HL-60/S4 treated with phorbol 12-myristate 13-acetate at 8.2 ng/mL for 4 days and 3 days (cell line): ENCODE data around the gene JADE2.
"Not testable (repeated sequence)": the region's sequence is repeated elsewhere in the genome, so short reads cannot be mapped to it uniquely, and the experiment has no call there.

Experiments
- in situ Hi-C: fragments of 300-500 bp; cut with MboI; formaldehyde crosslinking; loops from 2 replicates; pipeline ENCODE4 v1.15.0; 2022; ENCODE audit warnings: low sequenced_read_pairs

Gene JADE2

DNA sequence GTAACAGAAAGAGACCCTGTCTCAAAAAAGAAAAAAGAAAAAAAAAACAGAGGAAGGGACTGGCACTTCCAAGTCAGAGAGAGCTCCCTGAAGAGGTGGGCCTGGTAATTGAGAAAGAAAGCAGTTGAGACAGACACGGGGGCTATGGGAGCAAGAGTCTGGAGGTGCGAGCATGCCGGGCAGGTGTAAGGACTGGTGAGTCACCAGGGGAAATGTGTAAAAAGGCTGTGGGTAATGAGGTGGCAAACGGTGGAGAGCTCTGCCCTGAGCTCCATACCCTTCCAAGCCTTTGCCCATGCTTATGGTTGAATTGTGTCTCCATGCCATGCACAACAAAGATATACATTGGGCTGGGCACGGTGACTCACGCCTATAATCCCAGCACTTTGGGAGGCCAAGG, 18.0 kb upstream of the JADE2 start:
- in situ Hi-C loops, result no loop called here

- in situ Hi-C loops, result no loop called here
These were observed 16.8 kb upstream of the JADE2 start for GRCh38 chr5:134508521-134509195.

DNA sequence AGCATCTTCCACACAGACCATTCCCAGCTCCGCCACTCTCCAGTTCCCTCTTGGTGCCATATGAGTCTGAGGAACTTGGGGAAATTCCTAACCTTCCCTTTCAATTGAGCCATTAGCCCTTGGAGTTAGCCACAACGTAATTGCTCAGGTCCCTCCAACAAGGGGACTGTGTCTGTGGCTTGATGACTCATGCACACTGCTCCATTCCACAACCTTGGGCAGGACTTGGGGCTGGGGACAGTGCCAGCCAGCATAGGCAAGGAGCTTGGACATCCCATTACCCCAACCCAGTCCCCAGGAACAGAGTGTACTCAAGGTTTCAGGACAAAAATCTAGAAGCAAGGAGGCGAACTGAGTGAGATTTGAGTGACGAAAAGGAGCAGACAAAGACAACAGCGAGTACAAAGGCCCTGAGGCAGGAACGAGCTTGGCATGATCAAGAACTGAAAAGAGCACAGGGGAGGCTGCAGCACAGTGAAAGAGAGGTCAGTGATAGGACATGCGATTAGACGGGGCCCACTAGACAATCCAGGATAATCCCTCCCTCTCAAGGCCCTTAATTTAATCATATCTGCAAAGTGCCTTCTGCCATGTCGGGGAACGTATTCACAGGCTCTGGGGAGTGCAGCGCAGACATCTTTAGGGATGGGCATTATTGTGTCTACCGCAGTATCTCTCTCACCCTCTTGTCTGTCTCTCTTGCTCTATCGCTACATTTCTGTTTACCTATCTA, 16.0 kb upstream of the JADE2 start:
- in situ Hi-C loops, result no loop called here

- in situ Hi-C loops, result no loop called here
These were observed 14.3 kb upstream of the JADE2 start for GRCh38 chr5:134510970-134511795.

GRCh38 chr5:134511796-134512660, 13.4 kb upstream of the JADE2 start:
- in situ Hi-C loops, result no loop called here

DNA sequence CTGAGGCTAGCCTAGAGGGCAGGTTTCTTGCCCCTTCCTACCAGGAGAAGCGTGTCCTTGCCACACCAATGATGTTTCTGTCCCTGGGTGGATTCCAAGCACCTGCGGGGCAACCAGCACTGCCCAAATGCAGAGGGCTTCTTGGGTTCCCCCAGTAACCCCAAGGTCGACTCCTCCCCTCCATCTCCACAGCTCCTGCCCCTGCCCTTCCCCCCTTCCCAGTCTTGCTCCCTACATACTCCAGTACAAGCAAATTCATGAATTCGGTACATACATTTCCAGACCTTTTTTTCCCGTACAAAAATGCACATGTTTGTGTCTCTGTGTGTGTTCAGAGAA, 12.8 kb upstream of the JADE2 start:
- in situ Hi-C loops, result no loop called here

GRCh38 chr5:134515801-134516200, 9.7 kb upstream of the JADE2 start:
- in situ Hi-C loops, result no loop called here

GRCh38 chr5:134516984-134517383, 8.5 kb upstream of the JADE2 start:
- in situ Hi-C loops, result not testable (repeated sequence)

DNA sequence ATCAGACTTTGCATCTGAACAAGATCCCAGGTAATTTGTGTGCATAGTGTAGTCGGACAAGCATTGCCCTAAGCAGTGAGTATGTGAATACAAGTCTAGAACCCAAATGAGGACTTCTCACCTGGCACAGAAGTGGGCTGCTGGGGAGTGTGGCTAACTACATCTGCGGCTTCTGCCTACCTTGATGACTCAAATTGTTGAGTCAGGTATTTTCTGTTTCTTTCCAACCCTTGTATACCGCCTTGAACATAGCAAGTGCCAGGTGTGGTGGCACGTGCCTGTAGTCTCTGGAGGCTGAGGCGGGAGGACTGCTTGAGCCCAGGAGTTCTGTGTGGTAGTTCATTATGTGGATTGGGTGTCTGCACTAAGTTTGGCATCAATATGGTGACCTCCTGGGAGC, 7.9 kb upstream of the JADE2 start:
- in situ Hi-C loops, result no loop called here

- in situ Hi-C loops, result no loop called here
These were observed 5.5 kb upstream of the JADE2 start for GRCh38 chr5:134519989-134520388.

DNA sequence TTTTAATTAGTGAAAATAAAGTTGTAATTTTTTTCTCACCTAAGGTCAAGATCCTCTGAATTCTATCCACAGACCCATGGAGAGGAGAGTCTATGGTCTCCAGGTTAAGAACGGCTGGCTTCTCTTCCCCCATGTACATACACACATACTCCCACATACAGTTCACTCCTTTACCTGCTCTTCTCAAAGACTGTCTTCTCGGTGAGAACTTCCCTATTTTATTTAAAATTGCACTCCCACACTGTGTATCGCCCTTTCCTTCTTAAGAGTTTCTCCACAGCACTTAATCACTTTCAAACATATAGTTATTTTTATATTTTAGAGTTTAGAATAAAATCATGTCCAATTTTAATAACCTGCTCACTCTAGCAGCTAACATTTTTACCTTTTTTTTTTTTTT, 3.6 kb upstream of the JADE2 start:
- in situ Hi-C loops, result no loop called here

GRCh38 chr5:134523543-134524271, 1.8 kb upstream of the JADE2 start:
- in situ Hi-C loops, result no loop called here

- in situ Hi-C loops, result no loop called here
These were observed 1.1 kb upstream of the JADE2 start for GRCh38 chr5:134524272-134524825.

GRCh38 chr5:134525683-134526482, 413 bp downstream of the JADE2 start:
- in situ Hi-C loops, result no loop called here

DNA sequence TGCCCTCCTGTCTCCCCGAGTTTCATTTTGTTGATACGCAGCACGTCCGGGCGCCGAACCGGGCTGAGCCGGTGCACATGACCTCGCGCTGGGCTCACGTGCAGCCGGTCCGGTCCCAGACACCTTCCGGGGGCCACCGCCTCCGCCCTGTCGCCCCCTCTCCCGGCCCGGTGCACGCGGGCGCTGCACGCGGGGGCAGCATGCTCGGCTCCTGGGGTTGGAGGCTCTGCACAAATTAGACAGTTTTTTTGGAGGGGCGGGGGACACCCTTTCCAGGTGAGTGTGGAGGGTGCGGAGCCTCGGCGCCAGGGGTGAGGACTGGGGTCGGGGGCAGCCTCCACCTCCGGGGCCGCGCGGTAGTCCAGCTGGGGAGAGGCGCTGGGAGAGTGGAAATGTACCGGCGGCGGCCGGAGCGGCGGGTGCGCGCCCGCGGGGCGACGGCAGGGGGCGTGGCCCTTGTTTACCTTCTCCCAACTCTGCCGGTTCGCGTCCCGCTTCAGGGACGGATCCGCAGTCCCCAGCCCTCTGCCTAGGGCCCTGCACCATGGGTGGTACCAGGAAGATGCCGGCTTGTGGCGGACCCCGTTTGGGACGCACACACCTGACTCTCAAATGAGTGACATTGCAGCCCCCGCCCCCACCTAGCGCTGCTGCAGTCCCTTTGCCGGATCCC, 1.1 kb downstream of the JADE2 start:
- in situ Hi-C loops, result no loop called here

GRCh38 chr5:134527156-134527960, 1.9 kb downstream of the JADE2 start:
- in situ Hi-C loops, result no loop called here

- in situ Hi-C loops, result no loop called here
These were observed 2.5 kb downstream of the JADE2 start for GRCh38 chr5:134527961-134528424.

GRCh38 chr5:134528556-134528955, 3.1 kb downstream of the JADE2 start:
- in situ Hi-C loops, result no loop called here
